Panc1 (cell line): ENCODE data around the gene ATXN10. TPM values are rescaled to one million over a fixed set of nuclear protein-coding genes. Genes with fewer than 3 reads are reported as not detected.
A peak's percentile ranks its signal among the peaks of the same experiment; 100 is the strongest.

Source experiments
- ATAC-seq: fragments of 200-7000 bp; cut with Tn5 transposase; 2 replicates; pipeline ENCODE4 v1.9.1; 2020; ENCODE audit warnings: mild to moderate bottlenecking, moderate library complexity
- BruUV-seq: library from RNA; stranded (reverse); fragments of 400-500 nt; replicated peaks from 2 replicates; lab custom pipeline; 2021; lab: Mats Ljungman, UMichigan
- CTCF ChIA-PET: fragments of 300-600 bp; sonication (Branson Sonifier 250); formaldehyde crosslinking; loops from one replicate; lab custom pipeline; 2022; ENCODE audit warnings: antibody characterized with exemption; lab: Charles Lee
- POLR2A ChIA-PET: fragments of 300-600 bp; sonication (Branson Sonifier 250); formaldehyde crosslinking; loops from one replicate; lab custom pipeline; 2022; ENCODE audit warnings: antibody characterized with exemption; lab: Charles Lee
- DNase-seq: peaks from one replicate; pipeline ENCODE4 v3.0.0-alpha.2; 2010; ENCODE audit warnings: low read depth, low spot score
- H3K27ac ChIP-seq: 2 replicates; pipeline ENCODE4 v1.5.1; 2011; ENCODE audit warnings: mild to moderate bottlenecking, low read length, inconsistent platforms
- H3K27me3 ChIP-seq: fragments of 200-500 bp; sonication (Bioruptor generic); 2 replicates; pipeline ENCODE4 v1.6.0; 2014; ENCODE audit warnings: low read length, inconsistent platforms; ENCODE audit not compliant: control insufficient read depth, insufficient read depth
- H3K36me3 ChIP-seq: fragments of 200-500 bp; sonication (Bioruptor generic); 2 replicates; pipeline ENCODE4 v1.5.1; 2014; ENCODE audit warnings: inconsistent platforms, mild to moderate bottlenecking, low read length, moderate library complexity; ENCODE audit not compliant: control insufficient read depth, insufficient read depth
- H3K4me1 ChIP-seq: 2 replicates; pipeline ENCODE4 v1.5.1; 2011; ENCODE audit warnings: inconsistent platforms, mild to moderate bottlenecking, low read length, moderate library complexity; ENCODE audit not compliant: control insufficient read depth, insufficient read depth
- H3K4me3 ChIP-seq, 2 experiments: 2 replicates each; pipeline ENCODE4 v1.5.1; 2011 to 2012; ENCODE audit warnings: low read depth in 2 of 2, low read length in 2 of 2, mild to moderate bottlenecking in 2 of 2, inconsistent platforms in 1 of 2, moderate library complexity in 1 of 2
- H3K9me3 ChIP-seq: fragments of 200-500 bp; sonication (Bioruptor generic); 2 replicates; pipeline ENCODE4 v1.5.1; 2014; ENCODE audit warnings: low read depth, mild to moderate bottlenecking, inconsistent platforms, low read length, moderate library complexity; ENCODE audit not compliant: control insufficient read depth, insufficient read depth
- CTCF ChIP-seq: fragments of 450-650 bp; IDR thresholded peaks from 2 replicates; pipeline ENCODE4 v1.5.1; 2017; ENCODE audit warnings: mild to moderate bottlenecking
- POLR2AphosphoS5 ChIP-seq: IDR thresholded peaks from 2 replicates; pipeline ENCODE4 v1.6.1; 2012; ENCODE audit warnings: mild to moderate bottlenecking, low read depth, low read length, moderate library complexity
- REST ChIP-seq, 2 experiments: IDR thresholded peaks; 2 replicates each; pipeline ENCODE4 v1.6.1; 2011 to 2012; ENCODE audit warnings: low read depth in 2 of 2, control low read depth in 1 of 2, low read length in 1 of 2, mild to moderate bottlenecking in 1 of 2, moderate library complexity in 1 of 2; ENCODE audit not compliant: insufficient read depth in 1 of 2
- SIN3A ChIP-seq: IDR thresholded peaks from 2 replicates; pipeline ENCODE4 v1.6.1; 2012; ENCODE audit warnings: low read depth, mild to moderate bottlenecking, low read length, moderate library complexity, borderline replicate concordance; ENCODE audit not compliant: insufficient read depth
- TCF7L2 ChIP-seq: IDR thresholded peaks from 2 replicates; pipeline ENCODE4 v1.6.1; 2011; ENCODE audit warnings: mild to moderate bottlenecking, low read depth, low read length, inconsistent platforms
- in situ Hi-C: cut with HindIII; loops from 2 replicates; pipeline ENCODE4 v1.10.0; 2016; ENCODE audit warnings: low sequenced_read_pairs, low pct_unique_long_range_greater_than_20kb
- intact Hi-C: fragments of 100-400 bp; cut with micrococcal nuclease; formaldehyde crosslinking; loops from one replicate; pipeline ENCODE4 v1.10.0; 2022; ENCODE audit not compliant: unreplicated experiment
- total RNA-seq: library from RNA; stranded (reverse); gene quantifications from one replicate; pipeline ENCODE4 v1.2.1, GENCODE V29; 2021; ENCODE audit not compliant: unreplicated experiment

The ATXN10 gene
- total RNA-seq, 1 experiment from 2014 or later = 184 TPM

- DNase-seq = no peak
- Histone ChIP-seq H3K4me3 (no peak overlapping the region), H3K27me3 (no peaks in the 10 kb centered on the region), H3K4me1 (peaks cover 86% of the 10 kb centered on the region), H3K36me3 (no peaks in the 10 kb centered on the region), H3K27ac (peak overlapping the region; percentile 89), H3K9me3 (no peaks in the 10 kb centered on the region)
- intact Hi-C loops = no loop called here
- no peak for ATAC-seq
- no TSS peak for BruUV-seq
- in situ Hi-C loops = no loop called here
- TF ChIP-seq TCF7L2 (no peak), SIN3A (no peak), CTCF (no peak), REST (IDR thresholded peaks at IDR 0.05; ENCODE audit: insufficient read depth in 1 of 2, low read depth in 2 of 2, low read length in 1 of 2) (no peak), POLR2AphosphoS5 (no peak)
- CTCF ChIA-PET = no interaction called here
- POLR2A ChIA-PET = no interaction called here
Observed at GRCh38 chr22:45683248-45683647, 11.6 kb downstream of the ATXN10 start.

GRCh38 chr22:45683680-45684079 lies 12.0 kb downstream of the ATXN10 start:
- Histone ChIP-seq H3K27me3 (no peaks in the 10 kb centered on the region), H3K4me3 (no peak overlapping the region), H3K36me3 (no peaks in the 10 kb centered on the region), H3K9me3 (no peaks in the 10 kb centered on the region), H3K4me1 (peaks cover 87% of the 10 kb centered on the region), H3K27ac (peak overlapping the region; percentile 89)
- in situ Hi-C loops = no loop called here
- BruUV-seq = no TSS peak
- POLR2A ChIA-PET = no interaction called here
- TF ChIP-seq CTCF (no peak), REST (IDR thresholded peaks at IDR 0.05; ENCODE audit: insufficient read depth in 1 of 2, low read depth in 2 of 2, low read length in 1 of 2) (no peak), POLR2AphosphoS5 (no peak), TCF7L2 (no peak), SIN3A (no peak)
- no peak for ATAC-seq
- CTCF ChIA-PET = no interaction called here
- DNase-seq = no peak
- intact Hi-C loops = no loop called here
